Germinal center (tissue), 1 donor: Measurements from ENCODE around the gene MLC1.
A peak's percentile ranks its signal among the peaks of the same experiment; 100 is the strongest.
"Not testable (repeated sequence)": the region's sequence is repeated elsewhere in the genome, so short reads cannot be mapped to it uniquely, and the experiment has no call there.

Experiments used
- DNase-seq: peaks from one replicate; pipeline ENCODE4 v3.0.0; 2012; ENCODE audit warnings: mixed read lengths, low spot score

The MLC1 gene

GRCh38 chr22:50102946-50103345, 17.7 kb upstream of the MLC1 start:
- peak; percentile 47 for DNase-seq

GRCh38 chr22:50101870-50102565, 16.8 kb upstream of the MLC1 start:
- DNase-seq: no peak

- no peak for DNase-seq
These were observed 12.8 kb upstream of the MLC1 start for GRCh38 chr22:50098052-50098451.

GRCh38 chr22:50092342-50092741, 7.1 kb upstream of the MLC1 start:
- DNase-seq: no peak

- no peak for DNase-seq
These were observed 6.0 kb upstream of the MLC1 start for GRCh38 chr22:50091092-50091768.

GRCh38 chr22:50090412-50090714, 5.1 kb upstream of the MLC1 start:
- DNase-seq: no peak

GRCh38 chr22:50089682-50090411, 4.6 kb upstream of the MLC1 start, which contains the start of gene MOV10L1:
TSS of gene MOV10L1 (plus strand) at chr22:50090006. CDS start at chr22:50090089, 83 bp downstream.
- no peak for DNase-seq

- no peak for DNase-seq
These were observed 4.0 kb upstream of the MLC1 start for GRCh38 chr22:50089231-50089630.

- no peak for DNase-seq
These were observed 2.9 kb upstream of the MLC1 start for GRCh38 chr22:50088096-50088495.

- no peak for DNase-seq
These were observed 2.4 kb upstream of the MLC1 start for GRCh38 chr22:50087646-50088045.

- not testable (repeated sequence) for DNase-seq
These were observed 1.7 kb upstream of the MLC1 start for GRCh38 chr22:50086975-50087374.

GRCh38 chr22:50086526-50086925, 1.3 kb upstream of the MLC1 start:
- no peak for DNase-seq

GRCh38 chr22:50084614-50085021, 608 bp downstream of the MLC1 start:
- DNase-seq: no peak

- no peak for DNase-seq
These were observed 1.1 kb downstream of the MLC1 start for GRCh38 chr22:50084080-50084477.

GRCh38 chr22:50083462-50084079, 1.7 kb downstream of the MLC1 start:
- DNase-seq: no peak

GRCh38 chr22:50082961-50083461, 2.2 kb downstream of the MLC1 start:
- DNase-seq: no peak

- no peak for DNase-seq
These were observed 3.0 kb downstream of the MLC1 start for GRCh38 chr22:50082197-50082715.

GRCh38 chr22:50081426-50082196, 3.6 kb downstream of the MLC1 start:
- DNase-seq: no peak

GRCh38 chr22:50080077-50080465, 5.2 kb downstream of the MLC1 start:
- DNase-seq: no peak

GRCh38 chr22:50078761-50079160, 6.5 kb downstream of the MLC1 start:
- DNase-seq: no peak

- no peak for DNase-seq
These were observed 7.0 kb downstream of the MLC1 start for GRCh38 chr22:50078246-50078645.
